ENCODE data around the gene CDH4. TPM values are rescaled to one million over a fixed set of nuclear protein-coding genes. Genes with fewer than 3 reads are reported as not detected.

Gene CDH4
- total RNA-seq, 6 donors from 2014 or later: 0.20 to 1.0 (median 0.40) TPM; not detected in 1

DNA sequence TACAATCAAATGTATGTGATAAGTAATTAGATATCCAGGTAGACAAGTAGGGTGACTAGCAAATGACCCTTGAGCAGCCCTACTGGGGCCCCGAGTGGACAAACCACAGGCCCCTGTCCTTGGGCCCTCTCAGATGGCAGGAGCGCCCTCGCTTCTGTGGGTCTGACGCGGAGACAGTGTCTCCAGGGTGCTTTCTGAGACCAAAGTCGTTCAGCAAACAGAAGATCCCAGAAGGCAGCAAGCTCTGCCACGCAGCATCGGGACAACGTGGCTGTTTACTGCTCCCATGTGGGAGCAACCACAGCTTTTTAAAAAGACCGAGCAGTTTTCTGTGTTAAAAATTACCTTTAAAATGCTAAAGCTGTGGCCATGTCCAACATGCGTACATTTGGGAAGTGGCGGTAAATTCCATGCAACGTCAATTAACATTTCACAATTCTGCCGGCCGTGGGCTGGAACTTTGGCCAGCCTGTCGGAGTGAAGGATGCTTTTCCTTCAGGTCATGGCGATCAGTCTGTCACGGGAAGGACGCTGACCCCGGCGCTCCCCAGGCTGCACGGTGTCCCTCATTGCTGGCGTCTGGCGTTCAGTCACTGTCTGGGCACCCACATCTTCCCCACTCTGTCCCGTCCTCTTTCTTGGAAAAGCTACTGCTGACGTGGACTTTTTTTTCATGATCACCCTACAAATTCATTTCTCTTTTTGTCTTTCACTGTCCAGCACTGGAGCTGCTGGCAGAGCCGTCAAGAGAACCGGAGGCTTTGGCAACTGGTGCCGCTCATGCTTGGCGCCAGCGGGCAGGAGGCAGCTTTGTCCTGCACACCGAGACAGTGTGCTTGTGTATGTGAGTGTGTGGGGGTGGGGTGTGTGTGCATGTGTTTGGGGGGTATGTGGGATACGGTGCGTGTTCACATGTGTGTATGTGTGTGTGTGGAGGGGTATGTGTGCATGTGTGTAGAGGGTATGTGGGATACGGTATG is 293.1 kb downstream of the CDH4 start:
- TF ChIP-seq EP300 (IDR thresholded peaks at IDR 0.05) (no peak), POLR2A (IDR thresholded peaks at IDR 0.05) (no peak), POLR2AphosphoS5 (IDR thresholded peaks at IDR 0.05) (no peak)
- TF ChIP-seq, protein P1, sequence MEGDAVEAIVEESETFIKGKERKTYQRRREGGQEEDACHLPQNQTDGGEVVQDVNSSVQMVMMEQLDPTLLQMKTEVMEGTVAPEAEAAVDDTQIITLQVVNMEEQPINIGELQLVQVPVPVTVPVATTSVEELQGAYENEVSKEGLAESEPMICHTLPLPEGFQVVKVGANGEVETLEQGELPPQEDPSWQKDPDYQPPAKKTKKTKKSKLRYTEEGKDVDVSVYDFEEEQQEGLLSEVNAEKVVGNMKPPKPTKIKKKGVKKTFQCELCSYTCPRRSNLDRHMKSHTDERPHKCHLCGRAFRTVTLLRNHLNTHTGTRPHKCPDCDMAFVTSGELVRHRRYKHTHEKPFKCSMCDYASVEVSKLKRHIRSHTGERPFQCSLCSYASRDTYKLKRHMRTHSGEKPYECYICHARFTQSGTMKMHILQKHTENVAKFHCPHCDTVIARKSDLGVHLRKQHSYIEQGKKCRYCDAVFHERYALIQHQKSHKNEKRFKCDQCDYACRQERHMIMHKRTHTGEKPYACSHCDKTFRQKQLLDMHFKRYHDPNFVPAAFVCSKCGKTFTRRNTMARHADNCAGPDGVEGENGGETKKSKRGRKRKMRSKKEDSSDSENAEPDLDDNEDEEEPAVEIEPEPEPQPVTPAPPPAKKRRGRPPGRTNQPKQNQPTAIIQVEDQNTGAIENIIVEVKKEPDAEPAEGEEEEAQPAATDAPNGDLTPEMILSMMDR (IDR thresholded peaks at IDR 0.05): no peak
- ATAC-seq (ENCODE audit: low FRiP score in 2 of 2): no peak
- H3K9me3 ChIP-seq: no peaks in the 10 kb centered on the region
- H3K4me1 ChIP-seq: no peaks in the 10 kb centered on the region
- no peak overlapping the region for H3K4me3 ChIP-seq
- WGBS, 2 donors: 82 to 88% methylated on average over 32 to 35 of the region's 35 CpGs
- no peak for DNase-seq
- no peaks in the 10 kb centered on the region for H3K36me3 ChIP-seq
- H3K27me3 ChIP-seq: no peaks in the 10 kb centered on the region
- no peak overlapping the region for H3K27ac ChIP-seq

DNA sequence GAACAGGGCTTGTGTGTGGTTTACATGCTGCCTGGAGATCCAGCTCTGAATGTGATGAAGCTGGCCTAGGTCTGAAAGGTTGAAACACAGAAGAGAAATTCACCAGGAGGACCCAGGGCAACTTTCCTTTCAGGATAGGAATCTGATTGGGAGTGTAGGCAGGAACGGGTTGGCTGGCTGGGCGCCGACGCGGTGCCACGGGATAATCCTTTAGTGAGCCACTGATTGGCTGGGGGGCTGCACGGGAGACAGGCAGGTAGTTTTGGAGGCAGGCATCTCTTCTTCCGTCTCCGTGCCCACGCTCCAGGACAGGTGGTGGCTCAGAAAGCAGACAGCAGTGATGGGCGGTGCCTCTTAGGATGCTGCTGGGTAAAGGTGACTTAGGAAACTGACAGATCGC is 294.6 kb downstream of the CDH4 start:
- TF ChIP-seq EP300 (IDR thresholded peaks at IDR 0.05): no peak
- TF ChIP-seq, protein P1 (IDR thresholded peaks at IDR 0.05): no peak
- no peak for TF ChIP-seq POLR2AphosphoS5 (IDR thresholded peaks at IDR 0.05)
- no peak for TF ChIP-seq POLR2A (IDR thresholded peaks at IDR 0.05)
- no peaks in the 10 kb centered on the region for H3K4me1 ChIP-seq
- no peak overlapping the region for H3K4me3 ChIP-seq
- DNase-seq: no peak
- no peak for ATAC-seq (ENCODE audit: low FRiP score in 2 of 2)
- no peaks in the 10 kb centered on the region for H3K27me3 ChIP-seq
- no peaks in the 10 kb centered on the region for H3K9me3 ChIP-seq
- no peaks in the 10 kb centered on the region for H3K36me3 ChIP-seq
- no peak overlapping the region for H3K27ac ChIP-seq
- 89 to 90% methylated on average over 12 of the region's 12 CpGs for WGBS, 2 donors

DNA sequence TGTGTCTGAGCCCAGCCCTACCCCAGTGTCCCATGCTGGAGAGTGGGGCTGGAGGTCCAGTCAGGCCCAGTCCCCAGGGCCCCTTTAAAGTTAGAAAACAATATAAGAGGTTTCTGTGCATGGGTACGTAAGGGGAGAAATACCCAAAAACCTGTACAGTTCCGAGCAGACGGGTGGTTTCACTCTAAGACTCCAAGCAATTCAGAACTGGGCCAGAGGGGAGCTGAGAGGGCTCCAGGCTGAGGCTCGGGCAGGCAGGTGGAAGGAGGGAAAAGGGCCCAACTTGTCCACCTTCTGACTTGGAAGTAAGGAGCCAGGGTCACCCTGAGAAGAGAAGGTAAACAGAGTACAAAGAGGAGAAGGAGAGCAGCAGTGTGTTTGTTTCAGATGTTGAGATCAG is 296.0 kb downstream of the CDH4 start:
- ATAC-seq (ENCODE audit: low FRiP score in 2 of 2) (no peak), DNase-seq (no peak)
- H3K27me3 ChIP-seq: no peaks in the 10 kb centered on the region
- H3K9me3 ChIP-seq: no peaks in the 10 kb centered on the region
- TF ChIP-seq POLR2AphosphoS5 (IDR thresholded peaks at IDR 0.05): no peak
- TF ChIP-seq, protein P1 (IDR thresholded peaks at IDR 0.05): no peak
- TF ChIP-seq EP300 (IDR thresholded peaks at IDR 0.05): no peak
- no peak for TF ChIP-seq POLR2A (IDR thresholded peaks at IDR 0.05)
- WGBS, 2 donors: 69 to 71% methylated on average over 4 of the region's 4 CpGs
- no peaks in the 10 kb centered on the region for H3K36me3 ChIP-seq
- no peak overlapping the region for H3K27ac ChIP-seq
- no peaks in the 10 kb centered on the region for H3K4me1 ChIP-seq
- H3K4me3 ChIP-seq: no peak overlapping the region

DNA sequence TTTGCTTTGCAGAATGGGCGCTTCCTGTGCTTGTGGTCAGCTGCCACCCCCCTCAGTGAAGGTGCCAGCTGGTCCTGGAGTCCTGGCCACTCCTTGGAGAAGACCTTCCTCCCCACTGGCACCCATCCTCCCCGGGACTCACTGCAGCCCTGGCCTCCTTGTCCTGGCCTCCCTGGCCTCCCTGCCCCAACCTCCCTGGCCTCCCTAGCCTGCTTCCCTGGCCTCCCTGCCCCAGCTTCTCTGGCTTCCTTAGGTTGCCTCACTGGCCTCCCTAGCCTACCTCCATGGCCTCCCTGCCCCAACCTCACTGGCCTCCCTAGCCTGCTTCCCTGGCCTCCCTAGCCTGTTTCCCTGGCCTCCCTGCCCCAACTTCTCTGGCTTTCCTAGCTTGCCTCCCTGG is 297.8 kb downstream of the CDH4 start:
- TF ChIP-seq, protein P1 (IDR thresholded peaks at IDR 0.05): no peak
- no peak for TF ChIP-seq POLR2A (IDR thresholded peaks at IDR 0.05)
- TF ChIP-seq POLR2AphosphoS5 (IDR thresholded peaks at IDR 0.05): no peak
- TF ChIP-seq EP300 (IDR thresholded peaks at IDR 0.05): no peak
- H3K36me3 ChIP-seq: no peaks in the 10 kb centered on the region
- no peaks in the 10 kb centered on the region for H3K27me3 ChIP-seq
- DNase-seq (no peak), ATAC-seq (ENCODE audit: low FRiP score in 2 of 2) (no peak)
- no peak overlapping the region for H3K4me3 ChIP-seq
- 81 to 100% methylated on average over 2 of the region's 2 CpGs for WGBS, 2 donors
- H3K9me3 ChIP-seq: no peaks in the 10 kb centered on the region
- no peak overlapping the region for H3K27ac ChIP-seq
- no peaks in the 10 kb centered on the region for H3K4me1 ChIP-seq

Measured in upper lobe of left lung (tissue), 6 donors.